HepG2 (cell line): ENCODE data around the gene THRSP. TPM values are rescaled to one million over a fixed set of nuclear protein-coding genes. Genes with fewer than 3 reads are reported as not detected.

Experiments used
- ELF1 ChIP-seq: sonication (generic); formaldehyde crosslinking; IDR thresholded peaks from 2 replicates; pipeline ENCODE4 v1.4.0; 2020; ENCODE audit warnings: missing genetic modification reagents
- STAG1 ChIP-seq: sonication (generic); formaldehyde crosslinking; IDR thresholded peaks from 2 replicates; pipeline ENCODE4 v1.4.0; 2020; ENCODE audit warnings: missing genetic modification reagents
- ZNF121 ChIP-seq: sonication (generic); formaldehyde crosslinking; IDR thresholded peaks from 2 replicates; pipeline ENCODE4 v1.5.0; 2020; ENCODE audit warnings: mild to moderate bottlenecking, missing genetic modification reagents
- ZNF891 ChIP-seq: sonication (generic); formaldehyde crosslinking; IDR thresholded peaks from 2 replicates; pipeline ENCODE4 v1.5.0; 2020; ENCODE audit warnings: mild to moderate bottlenecking, missing genetic modification reagents
- polyA plus RNA-seq, 8 experiments: library from polyadenylated mRNA; depleted of rRNA in 3 of 8; stranded (reverse) in 7 of 8; unstranded in 1 of 8; fragments of >200 nt; fragmentation: Illumina TruSeq in 4 of 8; extraction: Trizol in 4 of 8; gene quantifications; 2 replicates each; pipeline versions ENCODE4 v1.2.1 to v1.2.3, GENCODE V29; 2011 to 2016; ENCODE audit warnings: low read depth in 4 of 8, missing spikeins in 1 of 8, mixed read lengths in 1 of 8; ENCODE audit not compliant: insufficient read depth in 1 of 8
- total RNA-seq, 5 experiments: library from RNA; depleted of rRNA; stranded (reverse); fragments of >200 nt; fragmentation: Illumina TruSeq; extraction: Trizol; gene quantifications; 2 replicates each; pipeline ENCODE4 v1.2.3, GENCODE V29; 2016; ENCODE audit warnings: low read depth in 1 of 5
- TF ChIP-seq, protein P1 (sequence below): sonication (generic); formaldehyde crosslinking; IDR thresholded peaks from 2 replicates; pipeline ENCODE4 v1.4.0; 2020; ENCODE audit warnings: missing genetic modification reagents, mild to moderate bottlenecking, borderline replicate concordance
- TF ChIP-seq, protein P2 (sequence below): sonication (generic); formaldehyde crosslinking; IDR thresholded peaks from 2 replicates; pipeline ENCODE4 v1.5.0; 2020; ENCODE audit warnings: mild to moderate bottlenecking, missing genetic modification reagents, moderate library complexity
- TF ChIP-seq, protein P3 (sequence below): sonication (generic); formaldehyde crosslinking; IDR thresholded peaks from 2 replicates; pipeline ENCODE4 v1.5.0; 2020; ENCODE audit warnings: mild to moderate bottlenecking, missing genetic modification reagents, borderline replicate concordance

The THRSP gene
- total and polyA plus RNA-seq, 2 of the 13 experiments (the other 11 are each of a cell fraction or from before 2014, with no cell fraction given): 0.13 to 0.58 TPM

DNA sequence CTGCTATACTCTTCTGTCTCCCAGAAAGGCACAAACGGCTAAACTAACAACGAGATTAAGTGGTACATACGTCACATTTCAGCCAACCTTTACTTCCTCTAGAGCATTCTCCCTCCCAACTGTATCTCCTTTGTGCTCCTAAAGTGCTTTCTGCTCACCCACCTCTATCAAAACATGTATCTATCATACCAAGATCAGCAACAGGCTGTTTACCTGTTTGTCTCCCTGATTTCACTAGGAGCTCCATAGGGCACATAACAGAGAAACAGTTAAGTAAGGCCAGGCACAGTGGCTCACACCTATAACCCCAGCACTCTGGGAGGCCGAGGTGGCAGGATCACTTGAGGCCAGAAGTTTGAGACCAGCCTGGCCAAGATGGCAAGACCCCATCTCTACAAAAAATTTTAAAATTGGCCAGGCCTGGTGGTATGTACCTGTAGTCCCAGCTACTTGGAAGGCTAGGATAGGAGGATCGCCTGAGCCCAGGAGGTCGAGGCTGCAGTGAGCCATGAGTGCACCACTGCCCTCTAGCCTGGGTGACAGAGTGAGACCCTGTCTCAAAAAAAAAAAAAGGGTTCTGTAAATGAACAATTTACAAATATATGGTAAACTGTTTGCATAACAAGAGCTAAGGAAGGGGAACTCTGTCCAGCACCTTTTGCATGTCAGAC lies 13.2 kb downstream of the THRSP start (continued):
- TF ChIP-seq, protein P1, sequence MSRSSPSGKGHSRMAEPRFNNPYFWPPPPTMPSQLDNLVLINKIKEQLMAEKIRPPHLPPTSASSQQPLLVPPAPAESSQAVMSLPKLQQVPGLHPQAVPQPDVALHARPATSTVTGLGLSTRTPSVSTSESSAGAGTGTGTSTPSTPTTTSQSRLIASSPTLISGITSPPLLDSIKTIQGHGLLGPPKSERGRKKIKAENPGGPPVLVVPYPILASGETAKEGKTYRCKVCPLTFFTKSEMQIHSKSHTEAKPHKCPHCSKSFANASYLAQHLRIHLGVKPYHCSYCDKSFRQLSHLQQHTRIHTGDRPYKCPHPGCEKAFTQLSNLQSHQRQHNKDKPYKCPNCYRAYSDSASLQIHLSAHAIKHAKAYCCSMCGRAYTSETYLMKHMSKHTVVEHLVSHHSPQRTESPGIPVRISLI (CRISPR knock-in tag): peak; percentile 15; the same call in 1 of the 2 replicates
- peak; percentile 77 for TF ChIP-seq ZNF121 (CRISPR knock-in tag)
- no peak for TF ChIP-seq ZNF891
- TF ChIP-seq, protein P2, sequence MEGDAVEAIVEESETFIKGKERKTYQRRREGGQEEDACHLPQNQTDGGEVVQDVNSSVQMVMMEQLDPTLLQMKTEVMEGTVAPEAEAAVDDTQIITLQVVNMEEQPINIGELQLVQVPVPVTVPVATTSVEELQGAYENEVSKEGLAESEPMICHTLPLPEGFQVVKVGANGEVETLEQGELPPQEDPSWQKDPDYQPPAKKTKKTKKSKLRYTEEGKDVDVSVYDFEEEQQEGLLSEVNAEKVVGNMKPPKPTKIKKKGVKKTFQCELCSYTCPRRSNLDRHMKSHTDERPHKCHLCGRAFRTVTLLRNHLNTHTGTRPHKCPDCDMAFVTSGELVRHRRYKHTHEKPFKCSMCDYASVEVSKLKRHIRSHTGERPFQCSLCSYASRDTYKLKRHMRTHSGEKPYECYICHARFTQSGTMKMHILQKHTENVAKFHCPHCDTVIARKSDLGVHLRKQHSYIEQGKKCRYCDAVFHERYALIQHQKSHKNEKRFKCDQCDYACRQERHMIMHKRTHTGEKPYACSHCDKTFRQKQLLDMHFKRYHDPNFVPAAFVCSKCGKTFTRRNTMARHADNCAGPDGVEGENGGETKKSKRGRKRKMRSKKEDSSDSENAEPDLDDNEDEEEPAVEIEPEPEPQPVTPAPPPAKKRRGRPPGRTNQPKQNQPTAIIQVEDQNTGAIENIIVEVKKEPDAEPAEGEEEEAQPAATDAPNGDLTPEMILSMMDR: peak; percentile 24; the same call in 1 of the 2 replicates
- TF ChIP-seq, protein P3, sequence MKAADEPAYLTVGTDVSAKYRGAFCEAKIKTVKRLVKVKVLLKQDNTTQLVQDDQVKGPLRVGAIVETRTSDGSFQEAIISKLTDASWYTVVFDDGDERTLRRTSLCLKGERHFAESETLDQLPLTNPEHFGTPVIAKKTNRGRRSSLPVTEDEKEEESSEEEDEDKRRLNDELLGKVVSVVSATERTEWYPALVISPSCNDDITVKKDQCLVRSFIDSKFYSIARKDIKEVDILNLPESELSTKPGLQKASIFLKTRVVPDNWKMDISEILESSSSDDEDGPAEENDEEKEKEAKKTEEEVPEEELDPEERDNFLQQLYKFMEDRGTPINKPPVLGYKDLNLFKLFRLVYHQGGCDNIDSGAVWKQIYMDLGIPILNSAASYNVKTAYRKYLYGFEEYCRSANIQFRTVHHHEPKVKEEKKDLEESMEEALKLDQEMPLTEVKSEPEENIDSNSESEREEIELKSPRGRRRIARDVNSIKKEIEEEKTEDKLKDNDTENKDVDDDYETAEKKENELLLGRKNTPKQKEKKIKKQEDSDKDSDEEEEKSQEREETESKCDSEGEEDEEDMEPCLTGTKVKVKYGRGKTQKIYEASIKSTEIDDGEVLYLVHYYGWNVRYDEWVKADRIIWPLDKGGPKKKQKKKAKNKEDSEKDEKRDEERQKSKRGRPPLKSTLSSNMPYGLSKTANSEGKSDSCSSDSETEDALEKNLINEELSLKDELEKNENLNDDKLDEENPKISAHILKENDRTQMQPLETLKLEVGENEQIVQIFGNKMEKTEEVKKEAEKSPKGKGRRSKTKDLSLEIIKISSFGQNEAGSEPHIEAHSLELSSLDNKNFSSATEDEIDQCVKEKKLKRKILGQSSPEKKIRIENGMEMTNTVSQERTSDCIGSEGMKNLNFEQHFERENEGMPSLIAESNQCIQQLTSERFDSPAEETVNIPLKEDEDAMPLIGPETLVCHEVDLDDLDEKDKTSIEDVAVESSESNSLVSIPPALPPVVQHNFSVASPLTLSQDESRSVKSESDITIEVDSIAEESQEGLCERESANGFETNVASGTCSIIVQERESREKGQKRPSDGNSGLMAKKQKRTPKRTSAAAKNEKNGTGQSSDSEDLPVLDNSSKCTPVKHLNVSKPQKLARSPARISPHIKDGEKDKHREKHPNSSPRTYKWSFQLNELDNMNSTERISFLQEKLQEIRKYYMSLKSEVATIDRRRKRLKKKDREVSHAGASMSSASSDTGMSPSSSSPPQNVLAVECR (CRISPR knock-in tag): 0 out of 2 replicates have a peak, but pooled peaks have one; percentile 11
- TF ChIP-seq STAG1 (CRISPR knock-in tag): 0 out of 2 replicates have a peak, but pooled peaks have one; percentile 7
- TF ChIP-seq ELF1 (CRISPR knock-in tag): no peak
